ENCODE data around the gene TMEM82.
"Not testable (repeated sequence)": the region's sequence is repeated elsewhere in the genome, so short reads cannot be mapped to it uniquely, and the experiment has no call there.

TMEM82 gene

DNA sequence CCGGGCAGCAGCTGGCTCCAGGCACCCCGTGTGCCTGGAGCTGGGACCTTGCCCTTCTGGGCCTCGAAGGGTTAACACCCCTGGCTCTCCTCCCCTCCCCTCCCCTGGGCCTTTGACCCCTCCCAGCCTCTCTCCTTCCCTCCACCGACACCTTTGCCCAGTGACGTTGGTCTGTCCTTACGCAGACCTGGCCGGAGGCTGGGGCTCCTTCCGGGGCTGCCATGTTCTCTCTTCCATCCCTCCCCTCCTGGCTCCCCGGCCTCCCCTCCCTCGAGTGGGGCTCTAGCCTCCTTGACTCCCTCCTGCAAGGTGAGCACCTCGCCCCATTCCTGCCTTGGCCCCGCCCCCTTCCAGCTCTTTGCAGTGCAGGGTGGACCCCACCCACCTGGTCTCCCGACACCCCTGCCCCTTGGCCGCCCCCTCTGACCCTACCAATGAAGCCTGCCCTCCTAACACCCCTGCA, at the start of gene TMEM82:
TSS of gene TMEM82 (plus strand) at position 161 of the 463 bp plus-strand sequence. CDS start at position 222, 61 bp downstream.
- DNase-seq = no peak

DNA sequence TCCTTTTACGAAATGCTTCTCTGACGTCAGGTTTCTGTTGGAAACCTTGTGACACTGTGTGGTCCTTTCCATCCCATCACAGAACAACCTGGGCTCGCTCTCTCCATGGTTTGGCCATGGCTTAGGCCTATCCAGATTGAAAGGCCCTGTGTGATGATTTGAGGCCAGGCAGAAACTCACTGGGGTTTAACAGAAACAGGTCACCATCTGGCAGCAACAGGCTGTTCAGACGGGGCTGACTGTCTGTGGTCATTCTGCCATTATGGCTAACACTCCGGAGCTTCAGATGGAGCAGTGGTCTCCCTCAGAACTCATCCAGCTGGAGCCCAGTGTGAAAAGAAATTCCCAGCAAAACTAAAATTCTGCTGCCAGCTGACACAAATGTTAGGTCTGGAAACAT, 48.9 kb upstream of the TMEM82 start:
- no peak for DNase-seq

GRCh38 chr1:15696956-15697521, 45.3 kb upstream of the TMEM82 start:
- DNase-seq = no peak

DNA sequence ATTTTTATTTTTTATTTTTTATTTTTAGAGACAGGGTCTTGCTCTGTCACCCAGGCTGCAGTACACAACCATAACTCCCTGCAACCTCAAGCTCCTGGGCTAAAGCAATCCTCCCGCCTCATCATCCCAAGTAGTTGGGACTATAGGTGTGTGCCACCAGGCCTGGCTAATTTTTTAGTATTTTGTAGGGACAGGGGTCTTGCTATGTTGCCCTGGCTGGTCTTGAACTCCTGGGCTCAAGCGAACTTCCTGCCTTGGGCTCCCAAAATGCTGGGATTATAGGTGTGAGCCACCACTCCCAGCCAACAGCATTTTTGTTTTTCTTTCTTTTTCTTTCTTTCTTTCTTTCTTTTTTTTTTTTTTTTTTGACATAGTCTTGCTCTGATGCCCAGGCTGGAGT, 44.1 kb upstream of the TMEM82 start:
- no peak for DNase-seq

DNA sequence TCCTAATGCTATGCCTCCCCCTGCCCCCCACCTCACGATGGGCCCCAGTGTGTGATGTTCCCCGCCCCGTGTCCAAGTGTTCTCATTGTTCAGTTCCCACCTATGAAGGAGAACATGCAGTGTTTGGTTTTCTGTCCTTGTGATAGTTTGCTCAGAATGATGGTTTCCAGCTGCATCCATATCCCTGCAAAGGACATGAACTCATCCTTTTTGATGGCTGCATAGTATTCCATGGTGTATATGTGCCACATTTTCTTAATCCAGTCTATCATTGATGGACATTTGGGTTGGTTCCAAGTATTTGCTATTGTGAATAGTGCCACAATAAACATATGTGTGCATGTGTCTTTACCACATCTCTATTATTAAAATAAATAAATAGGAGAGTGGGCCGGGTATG, 43.0 kb upstream of the TMEM82 start:
- not testable (repeated sequence) for DNase-seq

DNA sequence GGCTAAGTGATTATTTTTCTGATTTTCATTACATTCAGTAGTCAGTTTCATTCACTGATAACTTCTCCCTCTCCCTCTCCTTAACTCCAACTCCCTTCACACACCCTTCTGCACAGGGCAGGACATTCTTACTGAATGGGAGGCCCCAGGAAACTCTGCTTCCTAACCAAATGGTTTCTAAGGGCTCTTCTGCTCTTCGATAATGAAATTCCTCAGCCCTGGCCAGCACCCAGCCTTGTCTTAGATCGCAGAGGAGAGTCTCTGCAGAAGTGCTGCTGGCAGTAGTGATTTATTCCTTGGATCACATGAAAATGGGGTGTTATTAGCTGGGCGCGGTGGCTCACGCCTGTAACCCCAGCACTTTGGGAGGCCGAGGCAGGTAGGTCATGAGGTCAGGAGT, 41.8 kb upstream of the TMEM82 start:
- no peak for DNase-seq

- no peak for DNase-seq
Measured at GRCh38 chr1:15701784-15702183, 40.5 kb upstream of the TMEM82 start.

DNA sequence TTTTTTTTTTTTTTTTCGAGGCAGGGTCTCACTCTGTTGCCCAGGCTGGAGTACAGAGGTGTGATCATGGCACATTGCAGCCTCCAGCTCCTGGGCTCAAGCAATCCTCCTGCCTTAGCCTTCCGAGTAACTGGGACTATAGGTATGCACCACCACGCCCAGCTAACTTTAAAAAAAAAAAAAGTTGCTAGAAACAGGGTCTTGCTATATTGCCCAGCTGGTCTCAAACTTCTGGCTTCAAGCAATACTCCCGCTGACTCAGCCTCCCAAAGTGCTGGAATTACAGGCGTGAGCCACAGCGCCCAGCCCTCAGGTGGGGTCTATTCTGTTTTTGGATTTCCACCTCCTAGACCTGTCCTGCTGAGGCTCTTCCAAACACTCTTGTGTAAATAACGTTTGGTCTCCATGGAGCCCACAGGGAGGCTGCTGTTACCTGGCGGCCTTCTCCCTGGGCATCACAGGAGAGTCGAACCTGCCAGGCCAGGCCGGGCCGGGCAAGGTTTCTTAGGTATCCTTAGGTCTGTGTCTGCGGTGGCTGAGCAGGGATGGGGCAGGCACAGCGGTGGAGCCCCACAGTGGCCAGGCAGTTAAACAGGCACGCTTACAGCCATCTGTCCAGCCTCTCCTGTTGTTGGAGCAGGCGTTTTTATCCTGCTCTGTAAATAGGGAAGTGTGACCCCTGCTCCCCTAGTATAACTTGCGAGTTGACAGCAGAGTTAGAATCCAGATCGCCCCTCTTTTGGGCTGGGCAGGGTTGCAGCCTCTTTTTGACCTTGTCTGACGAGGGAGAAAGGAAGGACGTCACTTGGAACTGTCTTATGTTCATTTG, 39.4 kb upstream of the TMEM82 start:
- DNase-seq = no peak

- DNase-seq = no peak
Measured at GRCh38 chr1:15703562-15703961, 38.7 kb upstream of the TMEM82 start.

GRCh38 chr1:15704526-15705183, 37.6 kb upstream of the TMEM82 start:
- DNase-seq = no peak

- DNase-seq = no peak
Measured at GRCh38 chr1:15705184-15705566, 37.1 kb upstream of the TMEM82 start.

DNA sequence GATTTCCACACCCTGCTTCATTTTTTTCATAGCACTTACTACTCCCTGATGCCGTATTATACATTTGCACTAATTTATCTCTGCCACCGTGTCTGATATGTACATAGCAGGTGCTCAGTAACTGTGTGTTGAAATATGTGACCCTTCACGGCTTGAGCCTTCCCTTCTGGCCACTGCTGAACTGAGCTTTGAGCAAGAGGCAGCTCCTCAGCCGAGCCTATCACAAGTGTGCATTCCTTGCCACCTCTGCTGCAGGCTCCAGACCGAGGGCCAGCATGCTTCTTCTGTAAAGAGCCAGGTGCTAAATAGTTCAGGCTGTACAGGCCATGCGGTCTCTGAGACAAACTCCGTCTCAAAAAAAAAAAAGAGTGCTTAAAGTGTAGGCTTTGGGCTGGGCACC, 35.5 kb upstream of the TMEM82 start:
- no peak for DNase-seq

DNA sequence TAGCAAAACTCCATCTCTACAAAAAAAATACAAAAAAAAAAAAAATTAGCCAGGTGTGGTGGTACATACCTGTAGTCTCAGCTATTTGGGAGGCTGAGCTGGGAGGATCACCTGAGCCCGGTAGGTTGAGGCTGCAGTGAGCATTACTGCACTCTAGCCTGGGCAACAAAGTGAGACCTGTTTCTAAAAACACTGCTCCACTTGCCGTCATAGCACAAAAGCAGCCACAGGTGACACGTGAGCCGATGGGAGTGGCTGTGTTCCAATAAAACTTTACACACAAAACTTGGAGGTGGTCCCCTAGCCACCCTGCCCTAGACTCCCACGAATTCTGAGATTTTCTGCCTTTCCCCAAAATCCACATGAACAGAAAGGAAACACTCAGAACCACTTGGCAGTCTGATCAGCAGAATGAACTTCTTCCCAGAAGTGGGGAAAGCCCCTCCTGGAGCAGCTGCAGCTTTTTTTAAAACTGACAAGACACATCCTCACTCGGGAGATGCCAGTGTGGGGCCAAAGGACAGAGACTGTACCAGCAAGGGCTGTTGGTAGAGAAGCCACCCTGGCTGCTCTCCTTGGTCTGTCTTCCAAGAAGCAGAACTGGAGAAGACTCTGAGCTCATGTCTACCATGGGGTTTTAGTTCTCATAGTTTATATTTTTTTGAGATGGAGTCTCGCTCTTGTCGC, 34.9 kb upstream of the TMEM82 start:
- no peak for DNase-seq

DNA sequence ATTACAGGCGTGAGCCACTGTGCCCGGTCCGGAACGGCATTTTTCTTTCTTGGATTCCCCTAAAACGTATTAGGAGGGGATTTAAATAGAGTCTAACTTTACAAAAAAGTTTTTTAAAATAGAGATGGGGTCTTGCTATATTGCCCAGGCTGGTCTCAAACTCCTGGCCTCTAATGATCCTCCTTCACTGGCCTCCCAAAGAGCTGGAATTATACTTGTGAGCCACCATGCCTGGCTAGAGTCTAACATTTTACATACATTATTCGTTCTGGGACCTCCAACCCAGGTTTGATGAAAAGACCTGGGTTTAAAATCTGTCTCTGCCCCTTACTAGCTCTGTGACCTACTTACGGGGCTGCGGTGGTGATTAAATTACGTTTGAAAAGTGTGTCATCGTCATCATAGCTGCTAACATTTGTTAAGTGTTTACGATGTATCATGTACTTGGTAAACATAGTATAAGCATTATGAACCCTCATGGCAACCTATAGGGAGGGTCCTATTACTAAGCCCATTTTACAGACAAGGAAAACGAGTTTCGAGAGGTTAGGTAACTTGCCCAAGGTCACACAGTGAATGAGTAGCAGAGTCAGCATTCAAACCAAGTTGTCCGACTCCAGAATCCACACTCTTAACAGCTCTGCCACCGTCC, 33.7 kb upstream of the TMEM82 start:
- no peak for DNase-seq

DNA sequence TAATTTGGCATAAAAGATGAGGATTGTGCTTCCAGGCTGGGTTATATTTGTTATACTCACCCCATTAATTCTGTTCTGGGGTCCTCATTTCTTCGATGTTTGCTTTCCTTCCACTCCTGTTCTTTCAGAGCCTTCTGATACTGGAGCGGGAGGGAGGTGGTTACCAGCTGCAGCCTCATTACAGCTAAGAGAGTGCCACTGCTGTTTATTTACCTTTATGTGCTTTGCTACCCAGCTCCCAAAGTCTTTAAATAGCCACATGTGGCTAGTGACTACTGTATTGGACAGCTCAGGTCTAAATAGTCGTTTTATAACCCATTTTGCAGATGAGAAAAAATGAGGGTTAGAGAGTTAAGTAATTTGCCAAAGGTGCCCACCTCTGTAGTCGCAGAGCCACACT, 33.1 kb upstream of the TMEM82 start:
- no peak for DNase-seq

DNA sequence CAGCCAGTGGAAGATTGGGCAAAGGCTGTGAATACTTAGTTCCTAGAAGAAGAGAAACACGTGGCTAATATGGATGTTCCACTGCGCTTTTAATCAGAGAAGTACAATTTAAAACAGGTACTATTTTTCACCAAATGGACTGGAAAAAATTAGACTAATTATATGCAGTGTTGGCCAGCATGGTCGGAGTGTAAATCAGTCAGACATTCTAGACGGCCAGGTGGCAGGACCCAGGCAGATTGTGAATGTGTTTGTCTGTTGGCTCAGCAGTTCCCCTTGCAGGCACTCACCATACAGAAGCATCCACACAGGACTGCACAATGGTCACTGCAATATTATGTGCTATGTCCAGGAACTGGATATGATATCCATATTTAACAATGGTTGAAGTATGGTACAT, 30.1 kb upstream of the TMEM82 start:
- DNase-seq = no peak

- DNase-seq = no peak
Measured at GRCh38 chr1:15714406-15715136, 27.7 kb upstream of the TMEM82 start.

GRCh38 chr1:15717418-15718125, 24.7 kb upstream of the TMEM82 start:
- DNase-seq = no peak

GRCh38 chr1:15718199-15718601, 24.1 kb upstream of the TMEM82 start:
- DNase-seq = no peak

- DNase-seq = no peak
Measured at GRCh38 chr1:15719381-15720120, 22.7 kb upstream of the TMEM82 start.

- DNase-seq = no peak
Measured at GRCh38 chr1:15720861-15721260, 21.4 kb upstream of the TMEM82 start.
